HEK293 (cell line): Measurements from ENCODE around the gene CLEC2A.

Experiments used
- BCL6B ChIP-seq: fragments of 450-650 bp; formaldehyde crosslinking; IDR thresholded peaks from 2 replicates; pipeline ENCODE4 v1.5.1; 2017; ENCODE audit warnings: missing biosample characterization, missing genetic modification characterization
- CTCF ChIP-seq: fragments of 450-650 bp; formaldehyde crosslinking; IDR thresholded peaks from 2 replicates; pipeline ENCODE4 v1.5.1; 2016; ENCODE audit warnings: missing biosample characterization, missing genetic modification characterization
- MYNN ChIP-seq: fragments of 450-650 bp; formaldehyde crosslinking; IDR thresholded peaks from 2 replicates; pipeline ENCODE4 v1.5.1; 2016; ENCODE audit warnings: missing biosample characterization, missing genetic modification characterization, borderline replicate concordance
- PATZ1 ChIP-seq: fragments of 450-650 bp; formaldehyde crosslinking; IDR thresholded peaks from 2 replicates; pipeline ENCODE4 v1.5.1; 2016; ENCODE audit warnings: missing biosample characterization, missing genetic modification characterization
- REST ChIP-seq: fragments of 450-650 bp; formaldehyde crosslinking; IDR thresholded peaks from 2 replicates; pipeline ENCODE4 v1.5.1; 2016; ENCODE audit warnings: missing biosample characterization, missing genetic modification characterization
- ZBTB17 ChIP-seq: fragments of 450-650 bp; formaldehyde crosslinking; IDR thresholded peaks from 2 replicates; pipeline ENCODE4 v1.5.1; 2016; ENCODE audit warnings: missing biosample characterization, missing genetic modification characterization
- ZBTB8A ChIP-seq: fragments of 450-650 bp; formaldehyde crosslinking; IDR thresholded peaks from 2 replicates; pipeline ENCODE4 v1.5.1; 2016; ENCODE audit warnings: missing biosample characterization, missing genetic modification characterization
- ZNF121 ChIP-seq: fragments of 450-650 bp; formaldehyde crosslinking; IDR thresholded peaks from 2 replicates; pipeline ENCODE4 v1.5.1; 2016; ENCODE audit warnings: missing biosample characterization, missing genetic modification characterization
- ZNF423 ChIP-seq: fragments of 450-650 bp; formaldehyde crosslinking; IDR thresholded peaks from 2 replicates; pipeline ENCODE4 v1.5.1; 2016; ENCODE audit warnings: missing biosample characterization, missing genetic modification characterization
- ZNF704 ChIP-seq: fragments of 450-650 bp; formaldehyde crosslinking; IDR thresholded peaks from 2 replicates; pipeline ENCODE4 v1.5.1; 2016; ENCODE audit warnings: missing biosample characterization, missing genetic modification characterization
- ZNF777 ChIP-seq: fragments of 450-650 bp; formaldehyde crosslinking; IDR thresholded peaks from 2 replicates; pipeline ENCODE4 v1.5.1; 2017; ENCODE audit warnings: missing biosample characterization, missing genetic modification characterization, borderline replicate concordance
- ZNF792 ChIP-seq: fragments of 450-650 bp; formaldehyde crosslinking; IDR thresholded peaks from 2 replicates; pipeline ENCODE4 v1.5.1; 2016; ENCODE audit warnings: missing biosample characterization, missing genetic modification characterization
- ZSCAN5A ChIP-seq: fragments of 450-650 bp; formaldehyde crosslinking; IDR thresholded peaks from 2 replicates; pipeline ENCODE4 v1.5.1; 2016; ENCODE audit warnings: missing biosample characterization, missing genetic modification characterization

- TF ChIP-seq CTCF (tag by site-specific recombination) = no peak
- no peak for TF ChIP-seq REST (tag by site-specific recombination)
- TF ChIP-seq ZSCAN5A (tag by site-specific recombination) = no peak
- TF ChIP-seq ZNF704 (tag by site-specific recombination) = no peak
- TF ChIP-seq ZBTB8A (tag by site-specific recombination) = no peak
- TF ChIP-seq ZNF792 (tag by site-specific recombination) = no peak
- TF ChIP-seq MYNN (tag by site-specific recombination) = no peak
- no peak for TF ChIP-seq BCL6B (tag by site-specific recombination)
- no peak for TF ChIP-seq PATZ1
- no peak for TF ChIP-seq ZNF777 (tag by site-specific recombination)
- TF ChIP-seq ZBTB17 (tag by site-specific recombination) = no peak
- no peak for TF ChIP-seq ZNF423 (tag by site-specific recombination)
- no peak for TF ChIP-seq ZNF121 (tag by site-specific recombination)
These were observed 41.8 kb upstream of the CLEC2A start for GRCh38 chr12:9973949-9974348.
